NCI-H1694 (cell line): ENCODE measurements around the gene WDR7.
A peak's percentile ranks its signal among the peaks of the same experiment; 100 is the strongest.

ENCODE experiments used
- DNase-seq: peaks from one replicate; lab custom pipeline; 2025; lab: John Stamatoyannopoulos, UW

The WDR7 gene

DNA sequence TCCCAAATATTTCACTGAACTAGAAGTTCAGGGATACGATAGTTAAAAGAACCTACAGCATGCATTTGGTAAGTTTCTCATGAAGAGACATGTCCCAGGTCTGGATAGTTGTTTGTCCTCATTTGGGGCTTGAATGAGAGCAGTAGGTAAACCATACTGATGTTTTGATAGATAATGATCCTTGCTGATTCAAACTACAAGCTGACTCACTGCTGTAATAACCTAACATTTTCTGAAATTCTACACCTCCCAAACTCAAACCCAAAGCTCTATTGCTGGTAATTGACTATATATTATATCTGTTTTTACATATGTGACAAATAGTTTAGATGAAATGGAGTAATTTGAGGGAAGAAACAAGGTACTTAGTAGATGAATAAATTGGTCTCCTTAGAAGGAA, 341.6 kb downstream of the WDR7 start:
- DNase-seq, result no peak

DNA sequence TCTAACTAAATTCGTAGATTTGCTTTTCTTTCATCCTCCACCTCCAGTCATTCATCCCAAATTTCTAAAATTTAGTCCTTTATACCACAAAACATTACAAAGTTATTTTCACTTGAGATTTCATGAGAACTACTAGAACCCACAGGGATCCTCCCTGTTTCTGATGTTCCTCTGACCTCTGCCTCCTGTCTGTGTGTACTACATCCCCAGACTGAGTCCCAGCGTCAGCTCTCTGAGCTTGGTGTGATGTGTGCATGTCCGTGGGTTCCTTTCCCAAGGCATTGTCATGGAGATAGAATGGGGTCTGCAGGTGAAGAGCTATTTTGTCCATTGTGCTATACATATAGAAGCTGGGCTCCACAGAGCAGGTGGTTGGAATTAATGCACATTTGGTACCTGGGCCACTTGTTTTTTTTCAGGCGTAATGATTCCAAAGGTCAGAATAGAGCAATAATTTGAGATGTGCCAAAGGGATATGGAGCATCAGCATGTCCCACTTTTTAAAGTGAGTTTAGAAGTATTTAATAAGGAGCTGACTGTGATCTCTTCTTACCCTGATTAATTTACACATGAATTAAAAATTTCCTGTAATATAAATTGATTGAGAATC, 344.5 kb downstream of the WDR7 start:
- no peak for DNase-seq

DNA sequence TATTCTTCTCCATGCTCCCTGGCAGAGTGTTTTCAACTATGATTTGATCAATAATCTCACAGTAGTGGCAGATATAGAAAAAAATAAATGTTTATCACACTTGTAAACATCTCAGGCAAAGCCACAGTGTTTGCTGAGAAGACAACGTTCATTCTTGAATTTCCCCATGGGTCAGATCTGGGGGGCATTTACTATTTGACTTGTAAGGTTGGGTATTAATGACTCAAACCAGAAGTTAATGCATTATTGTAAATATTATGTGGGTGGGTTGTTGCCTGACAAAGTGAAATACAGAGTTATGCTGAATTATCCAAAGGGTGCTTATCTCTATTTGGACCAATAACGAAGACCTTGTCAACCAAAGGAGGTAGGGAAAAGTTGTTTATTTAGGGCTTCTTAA, 346.0 kb downstream of the WDR7 start:
- DNase-seq, result no peak

DNA sequence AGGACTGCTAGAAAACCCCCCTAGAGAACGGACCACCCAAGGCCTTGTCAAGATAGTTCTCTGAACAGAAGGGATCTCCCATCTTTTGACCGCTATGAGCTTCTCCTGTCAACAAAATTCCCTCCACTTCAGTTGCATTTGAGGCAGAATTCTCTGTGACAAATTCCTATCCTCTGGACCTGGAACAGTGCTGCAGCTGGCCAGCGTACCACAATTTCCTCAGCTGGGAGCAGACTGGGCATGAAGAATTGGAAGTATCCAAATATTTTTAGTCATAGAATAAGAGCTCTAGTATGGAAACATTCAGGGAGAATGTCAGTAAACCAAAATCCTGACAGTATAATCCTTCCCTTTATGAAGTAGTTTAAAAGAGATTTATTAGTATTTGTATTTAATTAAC, 348.7 kb downstream of the WDR7 start:
- DNase-seq, result no peak

DNA sequence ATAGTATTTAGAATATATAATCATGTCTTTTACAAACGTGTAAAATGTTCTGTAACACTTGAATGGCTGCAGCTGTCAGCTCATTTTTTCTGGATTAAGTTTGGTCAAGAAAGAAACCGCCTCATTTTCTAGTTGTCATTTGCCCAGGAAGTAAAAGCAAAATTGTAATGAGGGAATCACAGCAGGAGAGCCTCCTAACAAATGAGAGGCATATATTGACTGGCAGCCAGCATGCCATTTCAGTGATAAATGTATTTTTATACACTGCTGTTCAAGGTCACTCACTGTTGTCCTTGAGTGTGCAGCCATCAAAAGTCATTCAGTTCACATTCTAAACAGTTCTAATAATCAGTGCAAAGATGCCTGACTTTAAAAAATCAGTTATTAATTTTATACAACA, 351.5 kb downstream of the WDR7 start:
- DNase-seq, result peak; percentile 19

DNA sequence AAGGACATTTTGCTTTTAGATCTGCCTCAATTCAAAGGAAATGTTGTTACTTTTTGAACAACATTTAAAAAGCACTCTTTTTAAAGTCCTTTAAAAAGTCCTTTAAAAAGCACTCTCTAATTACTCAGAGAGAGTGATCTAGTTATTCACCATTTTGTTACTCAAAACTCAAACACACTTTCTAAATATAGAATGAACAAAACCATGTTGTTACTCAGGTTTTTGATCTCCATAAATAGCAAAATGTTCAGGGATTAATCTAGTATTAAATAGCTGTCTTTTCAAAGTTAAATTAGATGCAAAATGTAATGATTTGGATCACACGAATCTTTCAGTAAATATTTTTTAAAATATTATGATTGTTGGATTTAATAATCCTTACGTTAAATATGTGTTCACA, 352.2 kb downstream of the WDR7 start:
- no peak for DNase-seq

DNA sequence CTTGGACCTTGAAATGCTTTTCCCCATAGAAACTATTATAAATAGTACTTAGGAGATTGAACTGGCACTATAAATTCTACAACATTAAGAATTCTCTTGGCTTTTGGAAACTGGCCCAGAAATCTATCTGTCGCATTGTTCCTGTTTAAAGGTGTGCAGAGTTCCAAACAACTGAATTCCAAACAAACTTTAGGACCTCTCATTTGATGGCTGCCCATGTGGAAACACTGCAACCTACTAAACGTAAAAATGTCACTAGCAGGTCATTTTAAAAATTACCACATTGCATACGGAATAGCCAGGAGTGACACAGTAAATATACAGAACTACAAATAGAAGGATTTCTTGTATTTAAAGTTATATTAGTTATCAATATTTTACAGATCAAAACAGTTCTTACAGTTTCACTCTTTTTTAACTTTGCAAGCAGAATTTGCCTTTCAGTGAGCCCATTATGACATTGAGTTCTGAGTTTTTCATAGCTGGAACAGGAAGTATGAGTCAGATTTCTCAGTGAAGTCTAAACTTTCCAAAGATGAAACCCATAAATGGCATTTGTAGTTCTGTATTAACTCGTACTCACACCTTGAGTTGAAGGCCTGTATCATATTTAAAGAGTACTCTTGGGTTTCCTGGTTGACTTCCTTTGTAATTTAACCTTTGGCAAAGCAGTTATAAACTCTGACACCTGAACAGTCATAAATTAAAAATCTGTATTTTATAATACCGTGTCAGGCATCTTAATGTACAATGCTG, 353.4 kb downstream of the WDR7 start:
- no peak for DNase-seq

DNA sequence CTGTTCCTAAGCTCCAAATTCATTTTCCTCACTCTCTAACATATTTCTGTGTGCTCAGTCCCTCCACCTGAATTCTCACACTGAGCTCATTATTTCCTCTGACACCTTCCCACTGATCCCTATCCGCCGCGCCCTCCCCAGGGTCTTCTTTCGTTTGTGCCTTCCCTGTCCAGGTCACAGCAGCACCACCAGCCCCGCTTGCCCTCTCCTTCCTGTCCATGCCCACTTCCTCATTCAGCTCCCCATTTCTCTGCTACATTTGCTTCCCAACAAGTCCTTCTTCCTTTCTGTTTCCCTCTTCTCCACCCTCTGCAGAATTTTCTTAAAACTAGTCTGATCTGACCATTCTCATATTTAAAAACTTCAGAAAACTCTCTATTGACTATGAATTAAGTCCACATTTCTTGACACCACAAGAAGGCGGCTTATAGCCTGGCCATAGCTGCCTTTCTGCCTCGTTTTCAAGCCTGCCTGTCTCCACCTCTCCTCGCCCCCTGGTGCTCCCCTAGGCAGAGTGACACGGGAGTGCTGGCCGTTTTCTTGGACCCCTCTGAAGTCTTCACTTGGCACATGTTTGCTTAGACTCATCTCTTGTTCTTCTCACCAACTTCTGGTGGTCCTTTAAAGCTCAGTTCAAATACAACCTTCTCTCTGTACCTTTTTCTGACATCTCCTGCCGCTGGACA, 357.0 kb downstream of the WDR7 start:
- no peak for DNase-seq

DNA sequence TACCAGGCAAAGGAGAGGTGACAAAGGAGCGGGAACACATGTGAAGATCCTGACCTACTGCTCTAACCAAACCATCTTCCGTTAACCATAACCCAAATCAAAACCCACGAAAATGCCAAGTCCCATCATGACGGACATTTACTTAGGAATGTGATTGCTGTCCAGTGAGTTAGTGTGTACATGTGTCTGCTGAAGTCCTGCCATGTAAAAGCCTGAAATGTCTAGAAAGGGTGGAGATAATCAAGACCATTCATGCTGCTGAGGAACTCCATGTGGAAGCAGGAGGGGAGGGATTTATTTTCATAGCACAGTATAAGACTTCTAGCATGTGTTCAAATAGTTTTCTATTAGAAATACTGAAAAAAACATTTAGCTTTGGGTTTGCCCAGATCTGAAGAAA, 358.7 kb downstream of the WDR7 start:
- no peak for DNase-seq

DNA sequence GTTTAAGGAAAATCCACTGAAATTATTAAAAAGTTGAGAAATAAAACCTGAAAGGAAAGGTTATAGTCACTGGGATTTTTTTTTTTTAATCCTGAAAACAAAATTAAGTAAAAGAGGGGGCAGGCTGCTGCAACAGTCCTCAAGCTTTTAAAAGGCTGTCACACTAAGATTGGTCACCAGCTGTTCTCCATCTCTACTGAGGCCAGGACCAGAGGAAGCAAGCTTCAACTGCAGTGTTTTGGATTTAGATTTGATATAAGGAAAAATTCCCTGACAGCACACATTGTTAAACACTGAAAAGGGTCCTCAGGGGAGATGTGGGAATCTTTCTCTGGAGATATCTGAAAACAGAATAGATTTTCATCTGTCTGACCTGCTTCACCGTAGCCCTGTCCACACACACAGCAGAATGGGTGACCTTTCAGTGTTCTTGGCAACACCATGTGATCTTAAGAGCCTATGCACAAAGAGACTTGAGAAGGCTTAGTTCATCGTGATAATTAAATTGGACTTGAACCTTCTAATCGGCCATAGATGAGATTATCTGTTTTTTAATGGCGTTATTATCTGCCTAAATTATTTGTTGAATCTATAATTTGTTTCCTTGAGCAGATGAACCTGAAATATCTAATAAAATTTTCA, 363.7 kb downstream of the WDR7 start:
- DNase-seq, result no peak

DNA sequence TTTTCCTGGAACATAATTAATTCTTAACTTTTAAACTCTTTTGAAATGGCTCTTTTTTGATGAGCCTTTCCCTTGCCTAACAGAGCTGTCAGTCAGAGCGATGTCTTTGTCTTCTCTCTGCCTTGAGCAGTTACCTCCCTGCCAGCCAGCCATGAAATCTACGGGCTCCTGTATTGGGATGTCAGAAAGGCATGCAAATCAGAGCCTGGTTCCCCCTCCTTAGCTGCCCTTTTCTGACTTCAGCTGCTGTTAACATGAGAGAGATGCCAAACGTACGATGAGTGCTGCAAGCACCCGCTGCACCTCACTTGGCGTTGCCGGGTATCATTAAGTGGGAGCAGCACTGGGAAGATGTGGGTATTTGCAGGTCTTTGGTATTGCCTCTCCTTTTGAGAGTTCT, 364.3 kb downstream of the WDR7 start:
- DNase-seq, result no peak

DNA sequence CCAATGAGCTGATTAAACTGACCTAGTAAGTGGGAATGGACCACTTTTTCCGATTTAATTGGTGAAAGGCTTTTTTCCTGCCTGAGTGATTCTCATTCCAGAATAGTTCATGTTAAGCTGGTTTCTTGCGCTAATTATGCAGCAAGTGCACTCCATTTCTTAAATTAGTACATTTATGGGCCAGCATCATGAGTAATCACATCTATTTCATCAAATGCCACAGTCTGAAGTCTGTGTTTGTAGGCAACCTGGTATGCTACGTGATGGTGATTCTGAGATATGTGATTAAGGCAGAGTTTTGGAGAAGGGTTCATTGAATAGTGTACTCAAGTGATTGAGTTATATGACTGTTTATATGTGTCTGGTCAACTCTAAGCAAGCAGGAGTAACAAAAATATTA, 367.7 kb downstream of the WDR7 start:
- no peak for DNase-seq

DNA sequence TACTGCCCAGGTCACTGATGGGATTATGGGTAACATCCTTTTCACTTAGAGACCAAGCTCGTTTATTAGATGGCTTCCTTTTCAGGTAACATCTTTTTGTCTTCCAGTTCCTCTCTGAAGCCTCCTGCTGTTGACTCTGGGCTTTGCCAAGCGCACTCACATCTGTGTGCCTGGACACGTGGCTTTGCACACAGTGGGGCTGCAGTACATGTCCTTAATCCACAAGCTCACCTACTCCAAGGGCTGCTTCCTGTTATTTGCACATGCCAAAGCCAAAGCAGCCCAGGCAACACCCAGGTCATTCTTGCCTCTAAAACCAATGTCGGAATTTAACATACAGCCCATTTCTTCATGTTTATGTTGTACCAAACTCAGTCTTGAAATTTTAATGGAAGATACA, 371.6 kb downstream of the WDR7 start:
- DNase-seq, result no peak

DNA sequence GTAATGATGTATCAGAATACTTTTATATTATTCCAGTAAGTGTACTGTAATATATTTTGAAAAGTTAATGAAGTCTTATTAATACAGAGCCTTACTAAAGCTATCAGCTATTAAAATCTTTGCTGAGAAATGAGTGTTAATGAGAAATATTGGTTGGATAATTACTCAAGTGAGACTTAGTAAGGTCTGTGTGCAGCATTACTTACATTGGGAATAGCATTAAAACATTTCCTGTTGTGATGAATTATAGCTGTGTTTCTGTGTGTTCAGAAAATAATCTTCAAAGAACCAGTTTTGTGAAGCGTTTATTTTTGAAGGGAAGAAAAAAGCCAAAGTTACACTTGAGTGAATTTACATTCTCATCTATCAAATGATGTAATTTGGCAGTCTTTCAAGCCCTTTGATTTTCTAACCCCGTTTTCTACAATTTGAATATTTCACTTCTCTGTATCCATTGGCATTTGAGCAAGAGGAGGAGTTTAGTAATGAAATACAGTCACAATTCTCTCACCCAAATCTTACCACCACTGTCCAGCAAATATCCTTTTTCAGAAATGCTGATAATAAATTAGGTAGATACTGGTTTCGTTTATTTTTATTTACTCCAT, 372.2 kb downstream of the WDR7 start:
- no peak for DNase-seq

DNA sequence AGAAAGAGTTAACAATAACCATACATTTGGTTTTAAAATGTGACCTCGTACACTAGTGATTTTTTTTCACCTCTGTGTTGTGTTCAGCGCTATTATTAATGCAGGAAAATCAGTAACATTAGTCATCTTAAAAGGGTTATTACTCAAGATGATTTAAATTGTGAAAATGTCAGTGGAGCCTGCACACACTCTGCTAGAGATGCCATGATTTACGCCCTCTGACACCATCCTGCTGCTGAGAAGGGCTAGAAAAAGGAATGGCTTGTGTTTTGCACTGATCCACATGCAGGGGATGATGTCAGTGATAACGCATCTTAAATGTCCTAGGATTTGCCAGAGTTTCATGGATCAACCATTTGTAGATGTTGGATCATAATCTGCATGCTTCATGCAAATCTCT, 374.4 kb downstream of the WDR7 start:
- DNase-seq, result no peak

DNA sequence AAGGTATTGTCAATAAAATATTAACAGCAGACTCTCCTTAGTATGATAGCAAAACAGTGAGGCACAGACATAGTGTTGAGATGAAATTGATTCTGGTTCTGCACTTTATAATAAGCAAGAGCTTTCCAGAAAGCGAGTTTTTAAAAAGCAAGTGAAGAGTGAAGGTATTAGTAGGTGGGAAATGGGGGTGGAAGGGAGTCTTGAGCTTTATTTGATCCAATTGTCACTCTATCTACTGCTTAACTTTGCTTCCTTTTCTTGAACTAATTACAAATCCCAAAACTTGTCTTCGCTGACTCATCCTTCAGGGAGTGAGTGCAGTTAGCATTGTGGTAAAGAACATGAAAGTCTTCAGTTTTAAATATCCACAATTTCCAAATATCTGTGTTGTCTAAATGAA, 375.2 kb downstream of the WDR7 start:
- DNase-seq, result no peak

DNA sequence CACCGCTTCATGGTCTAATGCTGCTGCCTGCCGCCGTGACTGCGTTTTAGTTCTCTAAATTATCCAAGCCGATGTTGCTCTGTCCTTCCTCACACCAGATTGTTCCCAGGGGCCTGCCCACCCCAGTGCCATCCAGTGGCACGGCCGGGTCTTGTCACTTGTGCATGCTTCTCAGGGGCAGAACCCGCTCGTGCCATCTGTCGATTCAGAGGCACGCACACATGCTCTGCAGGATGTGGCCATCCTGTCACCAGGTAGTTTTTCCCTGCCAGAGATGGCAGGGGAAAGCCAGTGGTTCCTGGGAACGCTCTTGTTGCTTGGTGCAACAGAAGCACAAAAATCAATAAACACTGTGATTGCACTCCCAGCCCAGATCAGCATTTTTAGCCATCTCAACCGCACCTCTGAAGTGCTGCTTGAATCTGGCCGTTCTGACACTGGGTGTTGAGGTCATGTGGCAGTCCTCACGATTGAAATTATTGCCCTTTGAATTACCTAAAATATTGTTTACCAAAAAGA, 376.1 kb downstream of the WDR7 start:
- DNase-seq, result no peak

DNA sequence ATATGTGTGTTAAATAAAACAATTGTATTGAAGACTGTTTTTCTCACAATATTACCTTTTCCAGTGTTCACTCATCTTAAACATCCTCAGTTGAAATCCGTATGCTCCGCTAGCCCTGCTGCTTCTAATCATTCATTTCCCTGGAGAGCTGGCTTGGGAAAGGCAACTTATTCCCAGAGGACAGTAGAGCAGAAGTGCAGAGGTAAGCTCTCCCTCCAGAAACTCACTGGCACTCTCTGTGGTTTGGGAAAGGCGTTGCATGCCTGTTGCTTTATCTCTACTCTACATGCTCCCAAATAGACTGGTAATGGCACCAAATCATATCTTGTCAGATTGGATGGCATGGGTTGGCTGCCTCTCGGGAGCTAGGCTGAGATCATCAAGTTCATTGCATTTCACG, 378.6 kb downstream of the WDR7 start:
- peak; percentile 17 for DNase-seq

DNA sequence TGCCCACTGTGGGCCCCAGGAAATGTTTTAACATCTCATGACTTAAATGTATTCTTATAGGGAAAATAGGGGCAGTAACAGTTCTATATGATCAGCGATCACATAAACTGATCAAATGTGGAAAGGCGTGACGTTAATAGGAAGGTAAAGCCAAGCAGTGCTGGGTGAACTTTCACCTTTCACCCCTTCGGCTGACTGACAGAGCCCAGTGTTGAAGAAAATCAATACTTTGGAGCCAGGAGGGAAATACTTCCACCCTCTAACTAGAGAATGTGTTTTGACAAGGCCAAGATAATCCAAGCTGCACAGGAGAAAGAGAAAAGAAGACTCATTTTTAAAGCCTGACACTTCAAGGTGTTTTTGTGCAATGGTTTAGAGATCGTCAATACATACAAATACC, 379.3 kb downstream of the WDR7 start:
- DNase-seq, result no peak

DNA sequence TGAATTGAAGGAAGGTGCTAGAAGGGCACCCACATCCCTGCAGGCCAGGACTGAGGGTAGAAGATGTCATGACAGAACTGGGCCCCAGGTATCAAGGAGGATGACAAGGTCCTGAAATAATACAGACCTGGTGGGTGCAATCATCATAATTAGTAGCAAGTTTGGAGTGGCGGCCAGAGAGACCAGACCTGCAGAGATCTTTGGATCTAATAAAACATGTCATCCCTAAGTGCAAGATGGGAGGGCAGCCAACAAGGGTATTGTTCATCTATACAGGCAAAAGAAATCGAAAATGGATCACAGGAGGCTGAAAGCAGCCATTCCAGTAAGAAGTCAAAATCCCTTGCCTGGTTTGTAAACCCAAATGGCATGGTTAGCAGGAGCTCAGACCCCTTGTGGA, 384.4 kb downstream of the WDR7 start:
- no peak for DNase-seq

DNA sequence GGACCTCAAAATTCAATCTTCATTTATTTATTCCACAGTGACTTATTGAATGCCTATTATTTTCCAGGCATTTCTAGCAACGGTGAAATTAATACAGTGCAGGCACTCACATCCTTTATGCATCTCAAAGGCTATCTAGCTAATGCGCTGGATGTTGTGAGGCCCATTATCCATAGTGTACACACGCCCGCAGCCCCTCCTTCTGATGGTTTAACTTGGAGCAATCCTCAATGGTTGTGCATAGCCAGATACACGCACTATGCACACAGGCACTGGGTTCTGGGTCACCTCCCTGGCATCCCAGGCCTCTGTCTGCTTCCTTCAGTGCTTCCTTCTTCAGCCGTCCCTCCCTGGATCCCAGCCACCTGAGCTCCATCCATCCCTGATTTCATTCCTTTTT, 387.2 kb downstream of the WDR7 start:
- DNase-seq, result no peak

DNA sequence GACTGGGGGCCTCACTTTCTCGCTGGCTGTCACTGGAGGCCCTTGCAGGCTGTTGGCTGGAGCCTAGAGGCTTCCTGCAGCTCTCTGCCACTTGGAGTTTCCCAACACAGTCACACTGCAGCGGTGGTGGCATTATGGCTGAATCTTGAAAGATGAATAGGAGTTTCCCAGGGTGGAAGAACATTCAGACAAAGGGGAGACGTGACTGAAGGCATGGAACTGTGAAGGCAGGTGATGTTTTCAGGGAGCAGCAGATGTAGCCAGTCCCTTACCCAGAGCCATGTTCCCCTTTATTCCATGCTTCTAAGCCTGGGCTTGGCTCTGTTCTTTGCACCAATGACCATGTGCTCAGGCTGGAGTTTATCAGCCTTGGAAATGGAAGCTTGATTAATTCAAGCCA, 389.0 kb downstream of the WDR7 start:
- no peak for DNase-seq
